NCI-H1048 (cell line): Measurements from ENCODE around the gene PSMB2.

Experiments
- DNase-seq: peaks from one replicate; lab custom pipeline; 2025; lab: John Stamatoyannopoulos, UW

PSMB2 gene

DNA sequence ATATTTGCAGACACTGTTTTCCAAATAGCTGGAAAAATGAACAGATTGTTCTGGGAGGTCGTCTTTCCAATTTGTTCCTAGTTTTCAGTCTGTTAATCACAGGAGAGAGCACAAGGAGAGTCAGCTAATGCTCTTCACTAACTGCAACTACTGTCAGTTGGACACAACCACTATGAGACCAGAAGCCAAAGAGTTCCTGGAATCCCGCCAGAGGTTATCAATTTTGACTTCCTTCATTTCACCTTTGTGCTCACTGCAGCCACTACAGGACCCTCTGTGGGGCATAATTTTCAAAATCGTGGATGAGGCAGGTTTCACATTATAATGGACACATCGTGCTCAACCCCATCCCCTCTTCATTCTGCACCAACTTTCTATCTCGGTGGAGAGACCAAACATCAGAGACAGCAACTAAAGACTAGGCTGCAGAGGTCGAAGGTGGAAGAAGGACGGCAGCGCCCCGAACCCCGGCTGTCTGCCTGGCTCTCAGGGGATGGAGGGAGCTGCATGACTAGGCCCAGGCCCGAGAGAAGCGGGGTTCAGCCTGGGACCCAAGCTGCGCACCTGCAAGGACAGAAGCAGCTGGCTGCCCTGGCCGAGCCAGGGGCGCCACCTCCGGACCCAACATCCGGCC, 84.7 kb downstream of the PSMB2 start:
- DNase-seq = no peak

DNA sequence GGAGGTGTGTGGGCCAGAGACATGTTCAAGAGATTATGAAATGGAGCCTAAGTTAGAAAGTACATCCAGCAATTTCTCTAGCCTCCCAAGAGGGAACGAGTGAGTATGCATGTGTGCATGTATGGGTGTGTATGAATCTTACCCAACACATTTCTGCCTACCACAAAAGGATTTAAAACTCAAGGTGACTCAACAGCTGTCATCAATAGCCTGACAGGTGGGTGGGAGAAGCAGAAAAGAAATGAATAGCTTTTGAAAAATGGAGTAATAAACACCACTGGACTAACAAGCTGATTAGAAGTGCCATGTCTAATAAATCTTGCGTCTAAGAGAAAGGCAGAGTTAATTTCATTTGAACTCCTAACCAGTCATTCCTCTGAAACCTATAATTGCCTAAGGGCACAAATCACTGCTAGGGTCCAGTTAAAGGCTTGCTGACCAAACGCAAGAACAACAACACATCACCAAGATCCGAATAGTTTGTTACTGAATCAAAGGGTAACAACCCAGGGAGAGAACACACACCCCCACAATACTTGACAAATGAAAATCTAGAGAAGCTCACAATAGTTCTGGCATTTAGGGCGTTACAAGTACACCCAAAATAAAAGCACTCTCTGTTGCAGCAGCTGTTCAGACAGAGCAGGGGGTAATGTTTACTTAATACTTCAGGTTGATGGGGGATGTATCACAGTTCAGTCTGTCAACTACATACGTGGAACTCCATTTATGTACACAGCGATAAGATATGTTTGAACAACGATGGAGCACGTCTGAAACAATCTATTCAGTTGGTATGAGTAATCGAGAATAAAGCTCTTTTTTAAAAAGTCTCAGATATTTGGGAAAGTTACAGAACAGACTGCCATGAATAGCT, 85.5 kb downstream of the PSMB2 start:
- no peak for DNase-seq

DNA sequence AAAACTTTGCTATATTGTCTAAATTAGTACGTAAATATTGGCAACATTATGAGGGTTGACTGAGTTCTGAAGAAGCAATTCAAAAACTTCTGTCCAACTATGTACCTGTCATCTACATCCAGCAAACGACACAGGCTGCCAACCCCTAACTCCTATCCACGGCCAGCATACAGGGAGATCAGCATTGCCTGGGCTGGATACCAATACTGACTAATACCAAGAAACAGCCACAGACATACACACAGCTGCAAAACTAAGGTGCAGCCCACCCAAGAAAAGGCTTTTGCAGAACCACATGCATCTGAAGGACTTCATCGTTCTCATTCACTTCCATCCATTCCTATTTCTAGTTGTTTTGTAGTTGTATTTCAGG, 86.1 kb downstream of the PSMB2 start:
- DNase-seq = no peak

DNA sequence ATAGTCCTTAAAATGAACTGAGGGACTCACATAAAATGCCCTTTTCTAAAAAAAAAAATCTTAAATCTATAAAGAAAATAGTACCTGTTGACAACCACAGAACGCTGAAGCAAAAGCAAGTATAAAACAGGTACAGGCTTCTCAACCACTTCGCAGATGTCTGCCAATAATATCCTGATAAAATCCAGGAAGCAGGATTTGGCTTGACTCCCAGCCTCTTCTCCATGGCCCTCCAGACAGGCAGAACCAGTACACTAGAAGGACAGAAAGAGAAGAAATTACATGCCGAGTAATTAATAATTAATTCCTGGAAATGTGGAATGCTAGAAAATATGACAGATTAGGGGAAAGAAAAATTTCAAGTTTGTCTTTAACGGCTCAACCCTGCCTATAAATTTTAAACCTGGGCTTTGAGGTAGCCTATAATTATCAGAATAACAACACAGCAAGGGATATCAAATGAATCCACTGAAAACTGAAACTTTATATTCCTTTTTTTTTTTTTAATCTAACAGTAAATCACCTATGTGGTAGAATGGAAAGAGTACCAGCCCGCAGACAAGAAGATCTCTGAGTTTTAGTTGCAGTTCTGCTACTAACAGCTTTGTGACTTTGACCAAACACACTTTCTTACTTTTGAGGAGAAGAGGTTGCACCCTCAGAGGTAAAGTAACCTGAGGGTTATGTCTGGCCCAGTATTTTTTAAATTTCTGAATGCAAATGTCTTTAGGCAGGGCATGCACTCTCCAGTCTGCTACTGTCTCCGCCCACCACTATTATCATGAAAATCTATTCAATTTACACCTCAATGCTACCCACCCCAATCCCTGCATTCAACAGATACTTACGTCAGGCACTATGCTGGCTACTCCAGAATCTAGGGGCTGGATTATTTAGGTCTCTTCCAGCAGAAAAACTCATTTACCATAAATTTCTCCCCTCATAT, 86.8 kb downstream of the PSMB2 start:
- no peak for DNase-seq

DNA sequence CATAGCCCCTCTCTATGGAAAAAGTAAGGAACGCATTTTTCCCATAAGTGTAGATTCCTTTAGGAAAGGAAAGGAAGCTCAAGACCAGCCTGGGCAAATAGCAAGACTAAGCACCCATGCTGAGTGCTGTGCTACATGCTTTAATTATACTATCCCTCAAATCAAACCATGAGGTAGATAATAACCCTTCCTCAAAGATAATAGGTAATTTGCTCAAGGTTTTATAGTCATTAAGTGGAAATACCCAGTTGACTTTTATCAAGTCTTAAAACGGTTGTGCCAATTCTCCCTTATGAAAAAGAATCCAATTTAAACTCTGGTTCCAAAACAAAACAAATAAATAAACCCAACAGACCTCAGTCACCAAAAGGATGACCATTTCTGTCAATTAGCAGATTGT, 87.5 kb downstream of the PSMB2 start:
- no peak for DNase-seq
